Activated CD4-positive, alpha-beta T cell treated with anti-CD3 and anti-CD28 coated beads, Interleukin-2, amount 10 ng/mL, durations not matched to agents 24 days and 14 days (primary cell): ENCODE measurements around the gene APOC4. TPM values are rescaled to one million over a fixed set of nuclear protein-coding genes. Genes with fewer than 3 reads are reported as not detected.
A peak's percentile ranks its signal among the peaks of the same experiment; 100 is the strongest.
"Not testable (repeated sequence)": the region's sequence is repeated elsewhere in the genome, so short reads cannot be mapped to it uniquely, and the experiment has no call there.

ENCODE experiments used
- DNase-seq: peaks from one replicate; pipeline ENCODE4 v3.0.0; 2022
- H3K27ac Mint-ChIP-seq: one replicate; pipeline ENCODE4 v1.8.0; 2022; ENCODE audit warnings: mild to moderate bottlenecking, mixed read lengths
- H3K27me3 Mint-ChIP-seq: one replicate; pipeline ENCODE4 v1.8.0; 2022; ENCODE audit warnings: mixed read lengths
- H3K36me3 Mint-ChIP-seq: one replicate; pipeline ENCODE4 v1.8.0; 2022; ENCODE audit warnings: low read depth, mild to moderate bottlenecking, mixed read lengths
- H3K4me1 Mint-ChIP-seq: one replicate; pipeline ENCODE4 v1.8.0; 2021; ENCODE audit warnings: mixed read lengths
- H3K4me3 Mint-ChIP-seq: one replicate; pipeline ENCODE4 v1.8.0; 2022; ENCODE audit warnings: mild to moderate bottlenecking, moderate library complexity, mixed read lengths
- H3K9me3 Mint-ChIP-seq: one replicate; pipeline ENCODE4 v1.8.0; 2021; ENCODE audit warnings: mixed read lengths
- intact Hi-C: fragments of 100-400 bp; cut with micrococcal nuclease; formaldehyde crosslinking; loops from one replicate; pipeline ENCODE4 v1.15.1; 2023
- total RNA-seq: library from RNA; stranded (reverse); gene quantifications from 2 replicates; pipeline ENCODE4 v1.2.3, GENCODE V29; 2022

The APOC4 gene
- total RNA-seq, 1 donor from 2014 or later = not detected

DNA sequence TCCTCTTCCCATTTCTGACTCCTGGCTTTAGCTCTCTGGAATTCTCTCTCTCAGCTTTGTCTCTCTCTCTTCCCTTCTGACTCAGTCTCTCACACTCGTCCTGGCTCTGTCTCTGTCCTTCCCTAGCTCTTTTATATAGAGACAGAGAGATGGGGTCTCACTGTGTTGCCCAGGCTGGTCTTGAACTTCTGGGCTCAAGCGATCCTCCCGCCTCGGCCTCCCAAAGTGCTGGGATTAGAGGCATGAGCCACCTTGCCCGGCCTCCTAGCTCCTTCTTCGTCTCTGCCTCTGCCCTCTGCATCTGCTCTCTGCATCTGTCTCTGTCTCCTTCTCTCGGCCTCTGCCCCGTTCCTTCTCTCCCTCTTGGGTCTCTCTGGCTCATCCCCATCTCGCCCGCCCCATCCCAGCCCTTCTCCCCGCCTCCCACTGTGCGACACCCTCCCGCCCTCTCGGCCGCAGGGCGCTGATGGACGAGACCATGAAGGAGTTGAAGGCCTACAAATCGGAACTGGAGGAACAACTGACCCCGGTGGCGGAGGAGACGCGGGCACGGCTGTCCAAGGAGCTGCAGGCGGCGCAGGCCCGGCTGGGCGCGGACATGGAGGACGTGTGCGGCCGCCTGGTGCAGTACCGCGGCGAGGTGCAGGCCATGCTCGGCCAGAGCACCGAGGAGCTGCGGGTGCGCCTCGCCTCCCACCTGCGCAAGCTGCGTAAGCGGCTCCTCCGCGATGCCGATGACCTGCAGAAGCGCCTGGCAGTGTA is 33.8 kb upstream of the APOC4 start:
- DNase-seq = no peak
- intact Hi-C loops = no loop called here
- no peak overlapping the region for H3K4me3 Mint-ChIP-seq
- peaks cover 24% of the 10 kb centered on the region for H3K27me3 Mint-ChIP-seq
- peaks cover 10% of the 10 kb centered on the region for H3K4me1 Mint-ChIP-seq
- H3K9me3 Mint-ChIP-seq = no peaks in the 10 kb centered on the region
- H3K36me3 Mint-ChIP-seq = peaks cover 7% of the 10 kb centered on the region
- H3K27ac Mint-ChIP-seq = no peak overlapping the region

DNA sequence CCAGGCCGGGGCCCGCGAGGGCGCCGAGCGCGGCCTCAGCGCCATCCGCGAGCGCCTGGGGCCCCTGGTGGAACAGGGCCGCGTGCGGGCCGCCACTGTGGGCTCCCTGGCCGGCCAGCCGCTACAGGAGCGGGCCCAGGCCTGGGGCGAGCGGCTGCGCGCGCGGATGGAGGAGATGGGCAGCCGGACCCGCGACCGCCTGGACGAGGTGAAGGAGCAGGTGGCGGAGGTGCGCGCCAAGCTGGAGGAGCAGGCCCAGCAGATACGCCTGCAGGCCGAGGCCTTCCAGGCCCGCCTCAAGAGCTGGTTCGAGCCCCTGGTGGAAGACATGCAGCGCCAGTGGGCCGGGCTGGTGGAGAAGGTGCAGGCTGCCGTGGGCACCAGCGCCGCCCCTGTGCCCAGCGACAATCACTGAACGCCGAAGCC is 33.2 kb upstream of the APOC4 start:
- peaks cover 3% of the 10 kb centered on the region for H3K36me3 Mint-ChIP-seq
- no peaks in the 10 kb centered on the region for H3K9me3 Mint-ChIP-seq
- intact Hi-C loops = no loop called here
- H3K4me3 Mint-ChIP-seq = no peak overlapping the region
- no peak overlapping the region for H3K27ac Mint-ChIP-seq
- H3K27me3 Mint-ChIP-seq = peaks cover 27% of the 10 kb centered on the region
- peaks cover 10% of the 10 kb centered on the region for H3K4me1 Mint-ChIP-seq
- no peak for DNase-seq

DNA sequence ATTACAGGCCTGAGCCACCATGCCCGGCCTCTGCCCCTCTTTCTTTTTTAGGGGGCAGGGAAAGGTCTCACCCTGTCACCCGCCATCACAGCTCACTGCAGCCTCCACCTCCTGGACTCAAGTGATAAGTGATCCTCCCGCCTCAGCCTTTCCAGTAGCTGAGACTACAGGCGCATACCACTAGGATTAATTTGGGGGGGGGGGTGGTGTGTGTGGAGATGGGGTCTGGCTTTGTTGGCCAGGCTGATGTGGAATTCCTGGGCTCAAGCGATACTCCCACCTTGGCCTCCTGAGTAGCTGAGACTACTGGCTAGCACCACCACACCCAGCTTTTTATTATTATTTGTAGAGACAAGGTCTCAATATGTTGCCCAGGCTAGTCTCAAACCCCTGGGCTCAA is 32.3 kb upstream of the APOC4 start:
- Mint-ChIP-seq H3K27ac (no peak overlapping the region), H3K27me3 (peaks cover 32% of the 10 kb centered on the region), H3K36me3 (no peaks in the 10 kb centered on the region), H3K4me3 (no peak overlapping the region), H3K9me3 (no peaks in the 10 kb centered on the region), H3K4me1 (peaks cover 19% of the 10 kb centered on the region)
- no peak for DNase-seq
- intact Hi-C loops = no loop called here

DNA sequence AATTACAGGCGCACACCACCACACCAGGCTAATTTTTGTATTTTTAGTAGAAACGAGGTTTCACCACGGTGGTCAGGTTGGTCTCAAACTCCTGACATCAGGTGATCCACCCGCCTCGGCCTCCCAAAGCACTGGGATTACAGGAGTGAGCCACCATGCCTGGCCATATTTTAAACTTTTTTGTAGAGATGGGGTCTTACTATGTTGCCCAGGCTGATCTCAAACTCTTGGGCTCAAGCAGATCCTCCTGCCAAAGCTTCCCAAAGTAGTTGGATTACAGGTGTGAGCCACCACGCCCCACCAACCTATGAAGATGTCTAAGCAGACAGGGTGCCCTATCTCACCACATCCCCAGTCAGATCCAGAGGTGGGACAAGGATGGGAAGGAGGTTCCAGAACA is 30.1 kb upstream of the APOC4 start:
- Mint-ChIP-seq H3K27me3 (peaks cover 20% of the 10 kb centered on the region), H3K4me1 (peaks cover 15% of the 10 kb centered on the region)
- H3K9me3 Mint-ChIP-seq, intact Hi-C loops, H3K36me3 Mint-ChIP-seq, H3K27ac Mint-ChIP-seq, H3K4me3 Mint-ChIP-seq, DNase-seq: not testable (repeated sequence)

DNA sequence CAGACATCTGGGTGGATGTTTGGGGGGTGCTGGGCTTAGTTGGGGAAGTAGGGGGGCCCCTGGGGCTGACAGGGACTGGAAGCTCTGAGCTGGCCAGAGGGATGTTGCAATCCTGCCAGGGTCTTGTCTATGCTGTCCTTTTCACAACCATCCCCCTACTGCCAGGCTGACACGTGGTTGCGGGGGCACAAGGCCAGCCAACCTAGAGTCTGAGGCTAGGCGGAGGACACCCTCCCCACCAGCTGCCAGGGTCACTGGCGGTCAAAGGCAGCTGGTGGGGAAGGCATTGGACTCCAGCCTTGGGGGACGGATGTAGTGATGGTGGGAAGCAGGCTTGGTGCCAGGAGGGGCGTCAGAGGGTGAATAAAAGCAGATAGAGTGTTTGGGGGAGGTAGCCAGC is 29.2 kb upstream of the APOC4 start:
- Mint-ChIP-seq H3K4me1 (peaks cover 15% of the 10 kb centered on the region), H3K9me3 (no peaks in the 10 kb centered on the region), H3K27me3 (peaks cover 19% of the 10 kb centered on the region), H3K36me3 (no peaks in the 10 kb centered on the region), H3K27ac (no peak overlapping the region), H3K4me3 (no peak overlapping the region)
- intact Hi-C loops = no loop called here
- DNase-seq = no peak

DNA sequence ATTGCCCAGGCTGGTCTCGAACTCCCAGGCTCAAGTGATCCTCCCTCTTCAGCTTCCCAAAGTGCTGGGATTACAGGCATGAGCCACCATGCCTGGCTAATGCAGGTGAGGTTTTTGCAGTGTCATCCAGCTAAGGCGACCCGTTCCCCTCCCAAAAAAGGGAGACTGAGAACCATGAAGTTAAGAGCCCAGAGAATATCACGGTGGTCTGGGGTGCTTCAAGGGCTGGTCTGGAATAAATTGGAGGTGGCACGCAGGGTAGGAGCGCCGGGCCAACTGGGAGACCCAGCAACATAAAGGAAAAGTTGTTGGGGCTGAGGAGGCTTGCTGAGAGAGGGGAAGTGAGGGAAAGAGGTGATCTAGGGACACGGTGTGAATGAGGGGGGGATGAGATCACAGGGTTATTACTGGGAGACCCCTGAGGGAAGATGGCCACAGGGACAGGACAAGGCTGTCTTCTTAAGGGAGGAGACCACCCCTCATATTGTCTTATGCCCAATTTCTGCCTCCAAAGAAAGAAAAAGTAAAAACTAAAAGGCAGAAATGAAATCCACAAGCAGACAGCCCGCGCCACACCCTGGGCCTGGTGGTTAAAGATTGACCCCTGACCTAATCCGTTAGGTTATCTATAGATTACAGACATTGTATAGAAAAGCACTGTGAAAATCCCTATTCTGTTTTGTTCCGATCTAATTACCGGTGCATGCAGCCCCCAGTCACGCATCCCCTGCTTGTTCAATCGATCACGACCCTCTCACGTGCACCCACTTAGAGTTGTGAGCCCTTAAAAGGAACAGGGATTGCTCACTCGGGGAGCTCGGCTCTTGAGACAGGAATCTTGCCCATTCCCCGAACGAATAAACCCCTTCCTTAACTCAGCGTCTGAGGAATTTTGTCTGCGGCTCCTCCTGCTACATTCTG is 28.3 kb upstream of the APOC4 start:
- H3K9me3 Mint-ChIP-seq, intact Hi-C loops, DNase-seq, H3K36me3 Mint-ChIP-seq: not testable (repeated sequence)
- Mint-ChIP-seq H3K27me3 (peaks cover 18% of the 10 kb centered on the region), H3K27ac (peak overlapping the region; percentile 95), H3K4me1 (peaks cover 15% of the 10 kb centered on the region), H3K4me3 (peak overlapping the region; percentile 97)

DNA sequence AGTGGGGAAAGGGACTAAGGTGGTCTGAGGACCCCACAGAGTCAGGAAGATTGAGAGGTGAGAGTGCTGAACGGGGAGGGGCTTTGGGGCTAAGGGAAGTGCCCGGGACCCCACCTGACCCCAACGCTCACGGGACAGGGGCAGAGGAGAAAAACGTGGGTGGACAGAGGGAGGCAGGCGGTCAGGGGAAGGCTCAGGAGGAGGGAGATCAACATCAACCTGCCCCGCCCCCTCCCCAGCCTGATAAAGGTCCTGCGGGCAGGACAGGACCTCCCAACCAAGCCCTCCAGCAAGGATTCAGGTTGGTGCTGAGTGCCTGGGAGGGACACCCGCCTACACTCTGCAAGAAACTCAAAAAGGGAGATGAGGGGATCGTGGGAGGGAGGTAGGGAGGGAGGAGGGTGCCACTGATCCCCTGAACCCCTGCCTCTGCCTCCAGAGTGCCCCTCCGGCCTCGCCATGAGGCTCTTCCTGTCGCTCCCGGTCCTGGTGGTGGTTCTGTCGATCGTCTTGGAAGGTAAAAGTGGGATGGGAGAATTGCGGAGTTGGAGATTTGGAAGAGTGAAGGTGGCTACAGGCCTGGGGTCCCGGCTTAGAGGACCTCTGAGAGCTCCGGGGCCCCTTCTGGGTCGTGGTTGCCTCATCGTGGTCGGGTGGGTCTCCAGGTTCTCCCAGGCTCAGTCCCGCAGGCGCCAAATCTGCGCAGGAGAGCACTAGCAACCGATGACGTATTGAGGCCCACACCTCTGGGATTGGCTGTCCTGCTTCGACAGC is 27.4 kb upstream of the APOC4 start, which contains the start of gene APOC1:
Gene APOC1 (plus strand): TSS at position 176 of the 774 bp plus-strand sequence. CDS start 284 bp downstream, at position 460.
- intact Hi-C loops, H3K36me3 Mint-ChIP-seq, H3K9me3 Mint-ChIP-seq: not testable (repeated sequence)
- peaks cover 18% of the 10 kb centered on the region for H3K27me3 Mint-ChIP-seq
- peak within 1 kb of the TSS; percentile 95 for H3K27ac Mint-ChIP-seq
- H3K4me3 Mint-ChIP-seq = peak within 1 kb of the TSS; percentile 97
- peak; percentile 94 for DNase-seq
- peaks cover 15% of the 10 kb centered on the region for H3K4me1 Mint-ChIP-seq

DNA sequence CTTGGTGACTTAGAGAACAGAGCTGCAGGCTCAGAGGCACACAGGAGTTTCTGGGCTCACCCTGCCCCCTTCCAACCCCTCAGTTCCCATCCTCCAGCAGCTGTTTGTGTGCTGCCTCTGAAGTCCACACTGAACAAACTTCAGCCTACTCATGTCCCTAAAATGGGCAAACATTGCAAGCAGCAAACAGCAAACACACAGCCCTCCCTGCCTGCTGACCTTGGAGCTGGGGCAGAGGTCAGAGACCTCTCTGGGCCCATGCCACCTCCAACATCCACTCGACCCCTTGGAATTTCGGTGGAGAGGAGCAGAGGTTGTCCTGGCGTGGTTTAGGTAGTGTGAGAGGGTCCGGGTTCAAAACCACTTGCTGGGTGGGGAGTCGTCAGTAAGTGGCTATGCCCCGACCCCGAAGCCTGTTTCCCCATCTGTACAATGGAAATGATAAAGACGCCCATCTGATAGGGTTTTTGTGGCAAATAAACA is 17.8 kb upstream of the APOC4 start:
- Mint-ChIP-seq H3K27me3 (peaks cover 15% of the 10 kb centered on the region), H3K36me3 (no peaks in the 10 kb centered on the region), H3K4me1 (peaks cover 7% of the 10 kb centered on the region), H3K27ac (no peak overlapping the region), H3K9me3 (no peaks in the 10 kb centered on the region), H3K4me3 (no peak overlapping the region)
- no peak for DNase-seq
- intact Hi-C loops = no loop called here

DNA sequence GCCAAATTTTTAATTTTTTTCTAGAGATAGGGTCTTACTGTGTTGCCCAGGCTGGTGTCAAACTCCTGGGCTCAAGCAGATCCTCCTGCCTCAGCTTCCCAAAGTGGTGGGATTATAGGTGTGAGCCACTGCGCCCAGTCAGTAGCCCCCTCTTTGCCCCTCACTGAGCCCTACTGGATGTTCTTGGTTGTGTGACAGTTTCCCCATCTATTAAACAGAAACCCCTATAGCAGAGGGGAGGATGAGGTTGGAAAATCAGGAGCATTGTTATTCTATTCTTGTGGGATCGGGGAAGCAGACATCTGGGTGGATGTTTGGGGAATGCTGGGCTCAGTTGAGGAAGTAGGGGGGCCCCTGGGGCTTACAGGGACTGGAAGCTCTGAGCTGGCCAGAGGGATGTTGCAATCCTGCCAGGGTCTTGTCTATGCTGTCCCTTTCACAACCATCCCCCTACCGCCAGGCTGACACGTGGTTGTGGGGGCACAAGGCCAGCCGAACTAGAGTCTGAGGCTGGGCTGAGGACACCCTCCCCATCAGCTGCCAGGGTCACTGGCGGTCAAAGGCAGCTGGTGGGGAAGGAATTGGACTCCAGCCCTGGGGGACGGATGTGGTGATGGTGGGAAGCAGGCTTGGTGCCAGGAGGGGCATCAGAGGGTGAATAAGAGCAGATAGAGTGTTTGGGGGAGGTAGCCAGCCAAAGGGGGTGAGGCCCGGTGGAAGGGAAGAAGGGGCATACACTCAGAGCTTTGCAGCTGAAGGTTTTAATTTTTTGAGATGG is 16.7 kb upstream of the APOC4 start:
- no peaks in the 10 kb centered on the region for H3K36me3 Mint-ChIP-seq
- no peak overlapping the region for H3K4me3 Mint-ChIP-seq
- H3K4me1 Mint-ChIP-seq = peaks cover 7% of the 10 kb centered on the region
- no peak for DNase-seq
- H3K27me3 Mint-ChIP-seq = peaks cover 15% of the 10 kb centered on the region
- no peaks in the 10 kb centered on the region for H3K9me3 Mint-ChIP-seq
- intact Hi-C loops = no loop called here
- H3K27ac Mint-ChIP-seq = no peak overlapping the region

DNA sequence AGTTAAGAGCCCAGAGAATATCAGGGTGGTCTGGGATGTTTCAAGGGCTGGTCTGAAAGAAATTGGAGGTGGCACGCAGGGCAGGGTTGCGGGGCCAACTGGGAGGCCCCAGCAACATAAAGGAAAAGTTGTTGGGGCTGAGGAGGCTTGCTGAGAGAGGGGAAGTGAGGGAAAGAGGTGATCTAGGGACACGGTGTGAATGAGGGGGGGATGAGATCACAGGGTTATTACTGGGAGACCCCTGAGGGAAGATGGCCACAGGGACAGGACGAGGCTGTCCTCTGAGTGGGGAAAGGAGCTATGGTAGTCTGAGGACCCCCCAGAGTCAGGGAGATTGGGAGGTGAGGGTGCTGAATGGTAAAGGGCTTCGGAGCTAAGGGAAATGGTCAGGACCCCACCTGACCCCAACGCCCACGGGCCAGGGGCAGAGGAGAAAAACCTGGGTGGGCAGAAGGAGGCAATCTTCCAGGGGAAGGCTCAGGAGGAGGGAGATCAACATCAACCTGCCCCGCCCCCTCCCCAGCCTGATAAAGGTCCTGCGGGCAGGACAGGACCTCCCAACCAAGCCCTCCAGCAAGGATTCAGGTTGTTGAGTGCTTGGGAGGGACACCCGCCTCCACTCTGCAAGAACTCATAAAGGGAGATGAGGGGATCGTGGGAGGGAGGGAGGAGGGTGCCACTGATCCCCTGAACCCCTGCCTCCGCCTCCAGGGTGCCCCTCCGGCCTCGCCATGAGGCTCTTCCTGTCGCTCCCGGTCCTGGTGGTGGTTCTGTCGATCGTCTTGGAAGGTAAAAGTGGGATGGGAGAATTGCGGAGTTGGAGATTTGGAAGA is 15.6 kb upstream of the APOC4 start:
- intact Hi-C loops, H3K36me3 Mint-ChIP-seq, H3K9me3 Mint-ChIP-seq, H3K4me1 Mint-ChIP-seq, DNase-seq: not testable (repeated sequence)
- Mint-ChIP-seq H3K27me3 (peaks cover 15% of the 10 kb centered on the region), H3K27ac (peak overlapping the region; percentile 69), H3K4me3 (peak overlapping the region; percentile 74)

DNA sequence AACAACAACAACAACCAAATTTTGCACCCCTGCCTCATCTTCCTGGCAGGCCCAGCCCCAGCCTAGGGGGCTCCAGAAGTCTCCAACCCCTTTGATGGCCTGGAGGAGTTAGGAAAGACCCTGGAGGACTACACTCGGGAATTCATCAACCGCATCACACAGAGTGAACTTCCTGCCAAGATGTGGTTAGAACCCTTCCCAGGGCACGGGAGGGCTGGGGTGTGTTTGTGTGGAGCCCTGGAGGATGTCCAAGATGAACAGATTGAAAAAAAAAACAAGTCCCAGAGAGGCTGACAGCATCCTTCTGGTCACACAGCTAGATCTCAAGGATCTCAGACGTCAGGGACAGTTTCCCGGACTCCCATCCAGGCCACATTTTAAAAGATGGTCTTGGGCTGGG is 14.3 kb upstream of the APOC4 start:
- intact Hi-C loops = no loop called here
- Mint-ChIP-seq H3K9me3 (no peaks in the 10 kb centered on the region), H3K27me3 (peaks cover 15% of the 10 kb centered on the region), H3K36me3 (no peaks in the 10 kb centered on the region), H3K4me3 (no peak overlapping the region), H3K4me1 (peaks cover 7% of the 10 kb centered on the region), H3K27ac (no peak overlapping the region)
- no peak for DNase-seq

DNA sequence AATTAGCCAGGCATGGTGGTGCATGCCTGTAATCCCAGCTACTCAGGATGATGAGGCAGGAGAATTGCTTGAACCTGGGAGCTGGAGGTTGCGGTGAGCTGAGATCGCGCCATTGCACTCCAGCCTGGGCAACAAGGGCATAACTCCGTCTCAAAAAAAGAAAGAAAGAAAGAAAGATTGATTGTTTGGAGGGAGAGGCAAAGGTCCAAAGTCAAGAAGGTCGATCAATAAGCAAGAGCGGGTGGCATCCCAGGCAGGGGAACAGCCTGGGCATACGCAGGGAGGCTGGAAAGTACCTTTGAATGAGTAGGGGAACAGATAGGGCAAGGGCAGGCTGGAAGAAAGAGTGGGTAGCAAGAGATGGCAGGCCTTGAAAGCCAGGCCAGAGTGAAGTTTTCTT is 11.9 kb upstream of the APOC4 start:
- peaks cover 14% of the 10 kb centered on the region for H3K27me3 Mint-ChIP-seq
- DNase-seq = no peak
- H3K36me3 Mint-ChIP-seq = no peaks in the 10 kb centered on the region
- H3K4me1 Mint-ChIP-seq = peaks cover 7% of the 10 kb centered on the region
- H3K9me3 Mint-ChIP-seq = no peaks in the 10 kb centered on the region
- H3K4me3 Mint-ChIP-seq = no peak overlapping the region
- intact Hi-C loops = no loop called here
- no peak overlapping the region for H3K27ac Mint-ChIP-seq
